HG03469 (cell line): ENCODE measurements around the gene BCL2L14.

Experiments used
- ATAC-seq: cut with Tn5 transposase; IDR thresholded peaks from one replicate; pipeline ENCODE4 v1.9.1; 2021; ENCODE audit warnings: mild to moderate bottlenecking, moderate library complexity, moderate number of reproducible peaks; ENCODE audit not compliant: unreplicated experiment

BCL2L14 gene

GRCh38 chr12:12051668-12052067, 19.1 kb upstream of the BCL2L14 start:
- ATAC-seq: no peak

GRCh38 chr12:12054993-12055392, 15.7 kb upstream of the BCL2L14 start:
- ATAC-seq: no peak

DNA sequence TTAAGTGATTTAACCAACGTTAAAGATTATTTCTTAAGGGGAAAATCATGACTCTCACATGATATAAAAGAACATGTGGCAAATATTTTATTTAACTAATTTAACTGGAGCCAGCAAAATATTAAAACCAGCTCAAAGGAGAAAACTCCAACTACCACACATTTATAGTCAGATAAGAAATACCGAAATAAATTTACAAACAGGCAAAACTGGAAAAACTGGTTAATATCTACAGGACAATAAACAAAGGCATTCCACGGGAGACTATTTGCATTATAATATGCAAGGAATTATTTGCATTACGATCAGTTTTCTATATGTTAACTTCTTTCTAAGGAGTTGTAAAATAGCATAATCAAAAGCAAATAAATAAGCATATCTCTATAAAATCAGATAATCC, 13.8 kb upstream of the BCL2L14 start:
- no peak for ATAC-seq

DNA sequence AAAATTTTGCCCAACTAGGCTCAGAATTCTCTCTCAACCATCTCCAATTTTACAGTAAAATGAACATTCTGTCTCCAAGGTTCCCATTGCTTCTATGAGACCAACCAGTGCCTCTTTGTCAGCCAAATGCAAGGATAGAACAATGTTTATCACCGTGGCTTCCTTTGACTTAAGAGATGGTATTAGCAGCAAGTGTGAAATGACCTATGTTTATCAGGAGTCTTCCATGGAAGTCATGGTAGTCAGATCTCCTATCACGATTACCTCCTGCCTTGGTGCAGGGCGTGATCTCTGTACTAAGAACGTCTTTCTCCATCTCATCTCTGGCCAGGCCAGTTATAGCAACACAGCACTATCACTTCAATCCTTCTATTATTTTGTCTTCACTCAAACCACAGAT, 6.1 kb upstream of the BCL2L14 start:
- no peak for ATAC-seq

GRCh38 chr12:12068751-12069150, 2.0 kb upstream of the BCL2L14 start:
- no peak for ATAC-seq

- no peak for ATAC-seq
These were observed 754 bp upstream of the BCL2L14 start for GRCh38 chr12:12069821-12070548.

- no peak for ATAC-seq
These were observed 1.5 kb downstream of the BCL2L14 start for GRCh38 chr12:12072064-12072760.

- ATAC-seq: no peak
These were observed 8.6 kb downstream of the BCL2L14 start for GRCh38 chr12:12079291-12079690.

GRCh38 chr12:12081836-12082497, 11.2 kb downstream of the BCL2L14 start:
- no peak for ATAC-seq

DNA sequence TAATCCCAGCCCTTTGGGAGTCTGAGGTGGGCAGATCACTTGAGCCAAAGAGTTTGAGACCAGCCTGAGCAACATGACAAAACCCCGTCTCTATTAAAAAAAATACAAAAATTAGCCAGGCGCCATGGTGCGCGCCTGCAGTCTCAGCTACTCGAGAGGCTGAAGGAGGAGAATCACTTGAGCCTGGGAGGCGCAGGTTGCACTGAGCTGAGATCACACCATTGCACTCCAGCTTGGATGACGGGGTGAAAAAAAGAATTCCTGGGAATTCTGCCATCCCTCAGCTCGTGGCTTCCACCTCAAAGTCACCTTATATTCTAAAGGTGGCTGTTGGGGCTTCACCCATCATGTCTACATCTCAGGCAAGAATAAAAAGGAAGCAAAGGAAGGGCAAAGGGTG, 12.9 kb downstream of the BCL2L14 start:
- ATAC-seq: no peak

DNA sequence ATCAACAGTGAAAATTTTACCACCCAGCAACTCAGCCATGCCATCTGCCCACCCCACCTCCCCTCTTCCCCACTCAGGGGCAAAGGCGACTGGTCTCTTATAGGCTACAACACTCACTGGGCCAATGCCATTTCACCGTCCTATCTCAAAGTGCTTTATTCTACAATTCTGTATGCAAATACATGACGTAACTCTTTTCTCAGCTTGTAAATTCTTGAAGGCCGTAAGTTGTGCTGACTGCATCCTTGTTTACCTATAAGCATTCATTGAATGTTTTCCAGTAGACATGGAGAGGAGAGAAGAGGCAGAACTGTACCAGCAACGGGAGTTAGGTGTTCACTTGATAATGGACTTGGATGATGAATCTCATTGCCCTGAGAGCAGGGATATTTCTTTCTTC, 15.6 kb downstream of the BCL2L14 start:
- ATAC-seq: no peak

- ATAC-seq: no peak
These were observed 16.4 kb downstream of the BCL2L14 start for GRCh38 chr12:12086973-12087692.

DNA sequence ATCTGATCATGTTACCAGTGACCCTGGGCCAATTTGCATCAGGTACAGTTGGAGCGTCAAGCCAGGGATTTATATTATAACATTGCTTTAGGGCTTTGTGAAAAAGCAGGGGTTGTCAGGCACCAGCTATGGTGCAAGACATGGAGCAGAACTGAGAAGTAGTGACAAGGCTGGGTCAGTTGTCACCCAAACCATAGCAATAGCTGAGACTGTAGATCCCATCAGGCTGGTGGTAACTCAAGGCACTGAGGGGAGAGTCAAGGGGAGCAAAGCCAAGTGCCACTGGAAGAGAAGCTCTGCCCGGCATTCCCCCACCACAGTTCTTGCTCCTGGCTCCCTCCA, 16.9 kb downstream of the BCL2L14 start:
- ATAC-seq: no peak

GRCh38 chr12:12088147-12088546, 17.4 kb downstream of the BCL2L14 start:
- no peak for ATAC-seq

- ATAC-seq: no peak
These were observed 18.0 kb downstream of the BCL2L14 start for GRCh38 chr12:12088761-12089160.

DNA sequence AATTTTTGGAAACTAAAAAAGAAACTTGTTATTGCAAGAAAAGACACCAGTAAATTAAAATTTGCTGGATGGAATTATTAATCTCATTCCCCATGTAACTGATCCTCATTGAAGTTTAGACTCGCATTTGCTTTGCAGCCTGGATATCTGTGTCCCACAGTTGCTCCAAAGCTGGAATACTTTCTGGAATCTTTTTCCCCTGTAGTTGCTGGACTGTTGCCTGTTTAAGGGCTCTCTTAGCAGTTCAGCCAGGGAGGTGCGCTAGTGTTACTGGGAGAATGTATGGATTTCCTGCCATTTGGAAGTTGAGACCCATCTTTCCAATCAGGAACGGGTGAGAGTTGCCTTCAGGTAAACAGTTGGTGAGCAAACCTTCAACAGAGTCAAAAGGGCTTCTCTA, 20.3 kb downstream of the BCL2L14 start:
- no peak for ATAC-seq

DNA sequence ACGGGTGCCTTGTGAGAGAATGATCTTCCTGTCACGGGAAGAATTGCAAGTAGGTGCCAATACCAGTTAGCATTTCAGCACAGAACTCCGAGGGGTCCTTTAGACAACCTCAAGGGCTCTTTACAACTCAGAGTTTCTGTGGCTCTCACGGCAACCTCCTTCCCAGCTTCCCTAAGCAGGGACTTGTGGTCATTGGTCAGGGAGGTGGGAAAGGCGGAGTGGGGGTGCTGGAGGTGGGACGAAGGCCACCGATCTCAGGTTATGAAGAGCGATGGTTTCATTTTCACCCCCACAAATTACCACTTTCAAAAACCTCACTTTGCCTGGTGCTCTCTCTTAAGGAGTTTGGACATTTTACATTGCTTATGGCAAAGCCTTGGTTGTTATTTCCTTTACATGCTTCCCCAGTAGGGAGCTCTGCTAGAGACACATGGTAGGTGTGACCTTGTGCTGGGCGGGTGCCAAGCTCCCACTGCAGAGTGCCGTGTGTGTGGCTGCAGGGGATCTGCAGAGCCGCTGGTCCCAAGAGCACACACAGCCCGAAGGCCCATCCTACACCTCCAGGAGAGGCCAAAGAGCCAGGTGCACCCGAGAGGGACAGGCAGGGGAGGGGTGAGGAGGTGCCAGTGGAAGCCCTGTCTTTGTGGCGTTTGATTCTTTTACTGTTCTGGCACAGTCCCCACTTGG, 21.4 kb downstream of the BCL2L14 start:
- ATAC-seq: no peak

GRCh38 chr12:12094481-12094880, 23.7 kb downstream of the BCL2L14 start:
- no peak for ATAC-seq

- ATAC-seq: no peak
These were observed 24.3 kb downstream of the BCL2L14 start for GRCh38 chr12:12095021-12095420.

GRCh38 chr12:12097891-12098690, 27.4 kb downstream of the BCL2L14 start:
- no peak for ATAC-seq
